Endodermal cell (in vitro differentiated cells): ENCODE results near the gene CPHXL2. TPM values are rescaled to one million over a fixed set of nuclear protein-coding genes. Genes with fewer than 3 reads are reported as not detected.

Experiments
- DNase-seq: peaks from one replicate; pipeline ENCODE4 v3.0.0-alpha.2; 2017
- H3K27ac ChIP-seq: 2 replicates; pipeline ENCODE4 v1.5.1; 2013; ENCODE audit warnings: mild to moderate bottlenecking, low read depth, low read length, moderate library complexity
- H3K27me3 ChIP-seq: 2 replicates; pipeline ENCODE4 v1.6.1; 2013; ENCODE audit warnings: mild to moderate bottlenecking, low read length, moderate library complexity; ENCODE audit not compliant: insufficient read depth, control insufficient read depth, poor library complexity, severe bottlenecking
- H3K36me3 ChIP-seq: 2 replicates; pipeline ENCODE4 v1.7.0; 2013; ENCODE audit warnings: mild to moderate bottlenecking, low read length, moderate library complexity; ENCODE audit not compliant: control insufficient read depth, insufficient read depth
- H3K4me1 ChIP-seq: one replicate; pipeline ENCODE4 v1.7.0; 2013; ENCODE audit warnings: low read length; ENCODE audit not compliant: control insufficient read depth, insufficient read depth
- H3K4me3 ChIP-seq: 2 replicates; pipeline ENCODE4 v1.5.1; 2013; ENCODE audit warnings: mild to moderate bottlenecking, low read length, moderate library complexity
- H3K9ac ChIP-seq: 2 replicates; pipeline ENCODE4 v1.6.1; 2013; ENCODE audit warnings: mild to moderate bottlenecking, low read length, moderate library complexity; ENCODE audit not compliant: poor library complexity, severe bottlenecking; ENCODE audit errors: extremely low read depth
- H3K9me3 ChIP-seq: 2 replicates; pipeline ENCODE4 v1.6.1; 2013; ENCODE audit warnings: mild to moderate bottlenecking, low read length, moderate library complexity; ENCODE audit not compliant: control insufficient read depth
- H3K27ac Mint-ChIP-seq: 2 replicates; pipeline ENCODE4 v1.8.0; 2020; ENCODE audit warnings: mixed read lengths
- H3K27me3 Mint-ChIP-seq: 2 replicates; pipeline ENCODE4 v1.8.0; 2021; ENCODE audit warnings: mild to moderate bottlenecking, mixed read lengths; ENCODE audit not compliant: insufficient read depth
- H3K36me3 Mint-ChIP-seq: 2 replicates; pipeline ENCODE4 v1.8.0; 2020; ENCODE audit warnings: low read depth, mixed read lengths
- H3K4me1 Mint-ChIP-seq: 2 replicates; pipeline ENCODE4 v1.8.0; 2020; ENCODE audit warnings: mixed read lengths
- H3K4me3 Mint-ChIP-seq: 2 replicates; pipeline ENCODE4 v1.8.0; 2020; ENCODE audit warnings: mild to moderate bottlenecking, moderate library complexity, mixed read lengths
- H3K9me3 Mint-ChIP-seq: 2 replicates; pipeline ENCODE4 v1.8.0; 2020; ENCODE audit warnings: mild to moderate bottlenecking, mixed read lengths
- CTCF ChIP-seq: fragments of 200-600 bp; sonication (generic); conservative IDR thresholded peaks from 2 replicates; pipeline ENCODE4 v1.5.0; 2021; ENCODE audit warnings: antibody characterized with exemption, mild to moderate bottlenecking
- WGBS, 2 experiments: methylation state at CpG; one replicate each; pipeline versions ENCODE4 v1.1.5 to v1.1.7; 2013; ENCODE audit warnings: missing lambda C conversion rate in 2 of 2, mixed read lengths in 1 of 2; ENCODE audit not compliant: insufficient coverage in 1 of 2, insufficient read length in 1 of 2; 5-methylcytosine and 5-hydroxymethylcytosine counted together
- total RNA-seq, 2 donors: library from RNA; stranded (reverse); fragmentation: NEBNext Ultra II Directional in 1 of 2; extraction: Animal tissue kit (Norgen Biotek cat#: 25700) in 1 of 2; gene quantifications; 2 replicates in 1 of 2; 3 replicates in 1 of 2; pipeline ENCODE4 v1.2.1, GENCODE V29; 2021

Gene CPHXL2
- total RNA-seq, 2 donors from 2014 or later: not detected

DNA sequence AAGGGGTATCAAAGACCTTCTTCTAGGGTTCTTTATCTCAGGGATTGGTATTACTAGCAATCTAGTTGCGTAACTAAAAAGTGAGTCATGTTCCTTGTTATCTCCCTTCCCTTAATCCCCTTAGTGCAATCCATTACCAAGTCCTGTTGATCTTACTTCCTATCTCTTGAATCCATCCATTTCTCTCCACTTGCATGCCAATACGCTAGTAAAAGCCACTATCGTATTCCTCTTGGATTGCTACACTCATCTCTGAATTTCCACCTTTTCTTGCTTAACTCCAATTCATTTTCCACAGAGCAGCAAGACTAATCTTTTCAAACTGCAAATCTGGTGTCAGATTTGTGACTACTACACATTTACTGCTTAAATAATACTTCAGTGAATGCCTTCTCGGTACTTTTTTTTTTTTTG lies 51.9 kb downstream of the CPHXL2 start:
- no peak overlapping the region for H3K4me3 ChIP-seq
- Mint-ChIP-seq H3K4me3 (no peak overlapping the region), H3K4me1 (peaks cover 16% of the 10 kb centered on the region), H3K27ac (peak overlapping the region; percentile 46), H3K27me3 (no peaks in the 10 kb centered on the region), H3K9me3 (no peaks in the 10 kb centered on the region), H3K36me3 (peaks cover 51% of the 10 kb centered on the region)
- no peak overlapping the region for H3K27ac ChIP-seq
- peaks cover 57% of the 10 kb centered on the region for H3K36me3 ChIP-seq
- no peak for DNase-seq
- no peaks in the 10 kb centered on the region for H3K27me3 ChIP-seq
- no peak overlapping the region for H3K9ac ChIP-seq
- 73 to 87% methylated on average over 4 of the region's 4 CpGs for WGBS, 2 experiments
- no peaks in the 10 kb centered on the region for H3K9me3 ChIP-seq
- peaks cover 5% of the 10 kb centered on the region for H3K4me1 ChIP-seq
- no peak for TF ChIP-seq CTCF

DNA sequence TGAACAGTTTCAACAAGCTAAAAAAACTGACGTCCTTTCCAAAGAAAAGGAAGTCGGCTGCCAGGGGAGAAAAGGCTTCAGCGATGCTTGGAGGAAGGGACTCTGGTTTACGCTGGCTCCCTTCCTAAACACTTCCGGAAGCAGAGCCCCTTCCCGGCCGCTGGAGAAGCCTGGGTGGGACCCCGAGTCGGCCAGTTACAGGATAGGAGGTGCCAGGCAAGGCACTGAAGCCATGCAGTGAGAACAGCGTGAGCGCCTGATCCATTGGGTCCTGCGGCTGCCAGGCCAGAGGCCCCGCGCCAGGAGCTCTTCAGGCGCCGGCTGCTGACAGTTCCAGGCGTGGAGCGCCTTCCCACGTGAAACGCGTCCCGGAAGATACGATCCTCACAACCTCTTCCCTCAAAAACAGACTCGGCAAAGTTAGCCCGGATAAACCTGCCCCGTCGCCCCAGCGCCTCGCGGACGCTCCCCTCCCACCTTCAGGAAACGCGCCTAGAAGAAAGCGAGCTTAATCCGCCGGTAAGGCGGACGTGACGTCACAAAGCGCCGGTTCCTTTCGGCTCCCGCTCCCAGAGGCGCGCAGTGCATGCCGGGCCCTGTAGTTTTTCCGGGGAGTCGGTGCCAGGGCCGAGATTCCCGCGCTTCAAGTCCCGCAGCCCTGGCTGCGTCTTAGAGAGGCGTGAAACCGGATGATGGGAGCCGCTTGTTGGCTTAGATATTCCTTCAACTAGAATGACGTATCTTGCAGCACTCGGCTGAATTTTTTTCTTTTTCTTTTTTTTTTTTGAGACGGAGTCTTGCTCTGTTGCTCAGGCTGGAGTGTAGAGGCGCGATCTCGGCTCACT lies 53.8 kb downstream of the CPHXL2 start, which contains the start of gene ADAT1:
Gene ADAT1 (minus strand): TSS at position 521 of the 845 bp plus-strand sequence. CDS start 2,482 bp downstream, outside the sequence.
- Mint-ChIP-seq H3K9me3 (no peaks in the 10 kb centered on the region), H3K4me3 (peak within 1 kb of the TSS; percentile 92), H3K36me3 (peaks cover 47% of the 10 kb centered on the region), H3K27ac (peak within 1 kb of the TSS; percentile 99), H3K27me3 (no peaks in the 10 kb centered on the region), H3K4me1 (peaks cover 16% of the 10 kb centered on the region)
- H3K9ac ChIP-seq: peak within 1 kb of the TSS; percentile 88
- peak; percentile 99 for DNase-seq
- peak within 1 kb of the TSS; percentile 99 for H3K4me3 ChIP-seq
- peaks cover 5% of the 10 kb centered on the region for H3K4me1 ChIP-seq
- no peaks in the 10 kb centered on the region for H3K27me3 ChIP-seq
- H3K9me3 ChIP-seq: no peaks in the 10 kb centered on the region
- peak within 1 kb of the TSS; percentile 84 for H3K27ac ChIP-seq
- H3K36me3 ChIP-seq: peaks cover 53% of the 10 kb centered on the region
- 3% methylated on average over 33 to 62 of the region's 62 CpGs for WGBS, 2 experiments
- TF ChIP-seq CTCF: no peak

- H3K36me3 Mint-ChIP-seq: peaks cover 42% of the 10 kb centered on the region
- no peaks in the 10 kb centered on the region for H3K27me3 Mint-ChIP-seq
- Histone ChIP-seq H3K9ac (no peak overlapping the region), H3K27ac (no peak overlapping the region), H3K4me3 (peak overlapping the region; percentile 99), H3K36me3 (peaks cover 46% of the 10 kb centered on the region), H3K4me1 (peaks cover 5% of the 10 kb centered on the region), H3K27me3 (no peaks in the 10 kb centered on the region), H3K9me3 (no peaks in the 10 kb centered on the region)
- H3K9me3 Mint-ChIP-seq: no peaks in the 10 kb centered on the region
- no peak overlapping the region for H3K27ac Mint-ChIP-seq
- WGBS, 2 experiments: 46 to 54% methylated on average over 2 of the region's 2 CpGs
- H3K4me3 Mint-ChIP-seq: peak overlapping the region; percentile 92
- peaks cover 16% of the 10 kb centered on the region for H3K4me1 Mint-ChIP-seq
- TF ChIP-seq CTCF: peak; percentile 74
- peak; percentile 52 for DNase-seq
Observed at GRCh38 chr16:75621170-75621477, 55.7 kb downstream of the CPHXL2 start.
